Measurements from ENCODE around the gene KCNIP1. TPM values are rescaled to one million over a fixed set of nuclear protein-coding genes. Genes with fewer than 3 reads are reported as not detected.
"Not testable (repeated sequence)": the region's sequence is repeated elsewhere in the genome, so short reads cannot be mapped to it uniquely, and the experiment has no call there.

KCNIP1 gene
- total RNA-seq, 1 experiment from 2014 or later, result not detected

GRCh38 chr5:170545811-170546210, 42.0 kb downstream of the KCNIP1 start:
- intact Hi-C loops (cut with micrococcal nuclease; ENCODE audit: unreplicated experiment), result no loop called here
- Histone ChIP-seq H3K36me3 (ENCODE audit: control insufficient read depth, insufficient read depth, low read length) (no peaks in the 10 kb centered on the region), H3K4me3 (ENCODE audit: low read depth in 2 of 2, low read length in 2 of 2) (no peak overlapping the region), H3K27me3 (ENCODE audit: control insufficient read depth, insufficient read depth, low read length) (no peaks in the 10 kb centered on the region; the same call in 1 of the 2 replicates), H3K9me3 (ENCODE audit: control insufficient read depth, insufficient read depth, low read depth, low read length) (peaks cover 5% of the 10 kb centered on the region; the same call in 1 of the 2 replicates), H3K27ac (ENCODE audit: low read length) (no peak overlapping the region), H3K4me1 (ENCODE audit: control insufficient read depth, insufficient read depth, low read length) (no peaks in the 10 kb centered on the region)
- in situ Hi-C loops (cut with HindIII; ENCODE audit: low pct_unique_long_range_greater_than_20kb, low sequenced_read_pairs), result no loop called here
- ChIA-PET POLR2A (interaction anchor here (0.6 kb wide), 1 partner anchor 64 kb away, joined by 3 read pairs; no protein-coding TSS in a partner anchor), CTCF (no interaction called here)
- TF ChIP-seq TCF7L2 (IDR thresholded peaks at IDR 0.05; ENCODE audit: low read depth, low read length), result no peak
- no peak for TF ChIP-seq SIN3A (IDR thresholded peaks at IDR 0.05; ENCODE audit: borderline replicate concordance, insufficient read depth, low read depth, low read length)
- TF ChIP-seq, protein P1, sequence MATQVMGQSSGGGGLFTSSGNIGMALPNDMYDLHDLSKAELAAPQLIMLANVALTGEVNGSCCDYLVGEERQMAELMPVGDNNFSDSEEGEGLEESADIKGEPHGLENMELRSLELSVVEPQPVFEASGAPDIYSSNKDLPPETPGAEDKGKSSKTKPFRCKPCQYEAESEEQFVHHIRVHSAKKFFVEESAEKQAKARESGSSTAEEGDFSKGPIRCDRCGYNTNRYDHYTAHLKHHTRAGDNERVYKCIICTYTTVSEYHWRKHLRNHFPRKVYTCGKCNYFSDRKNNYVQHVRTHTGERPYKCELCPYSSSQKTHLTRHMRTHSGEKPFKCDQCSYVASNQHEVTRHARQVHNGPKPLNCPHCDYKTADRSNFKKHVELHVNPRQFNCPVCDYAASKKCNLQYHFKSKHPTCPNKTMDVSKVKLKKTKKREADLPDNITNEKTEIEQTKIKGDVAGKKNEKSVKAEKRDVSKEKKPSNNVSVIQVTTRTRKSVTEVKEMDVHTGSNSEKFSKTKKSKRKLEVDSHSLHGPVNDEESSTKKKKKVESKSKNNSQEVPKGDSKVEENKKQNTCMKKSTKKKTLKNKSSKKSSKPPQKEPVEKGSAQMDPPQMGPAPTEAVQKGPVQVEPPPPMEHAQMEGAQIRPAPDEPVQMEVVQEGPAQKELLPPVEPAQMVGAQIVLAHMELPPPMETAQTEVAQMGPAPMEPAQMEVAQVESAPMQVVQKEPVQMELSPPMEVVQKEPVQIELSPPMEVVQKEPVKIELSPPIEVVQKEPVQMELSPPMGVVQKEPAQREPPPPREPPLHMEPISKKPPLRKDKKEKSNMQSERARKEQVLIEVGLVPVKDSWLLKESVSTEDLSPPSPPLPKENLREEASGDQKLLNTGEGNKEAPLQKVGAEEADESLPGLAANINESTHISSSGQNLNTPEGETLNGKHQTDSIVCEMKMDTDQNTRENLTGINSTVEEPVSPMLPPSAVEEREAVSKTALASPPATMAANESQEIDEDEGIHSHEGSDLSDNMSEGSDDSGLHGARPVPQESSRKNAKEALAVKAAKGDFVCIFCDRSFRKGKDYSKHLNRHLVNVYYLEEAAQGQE (IDR thresholded peaks at IDR 0.05; ENCODE audit: insufficient read depth in 1 of 2, low read depth in 2 of 2, low read length in 1 of 2), result no peak
- no peak for TF ChIP-seq POLR2AphosphoS5 (IDR thresholded peaks at IDR 0.05; ENCODE audit: low read depth, low read length)
- no peak for TF ChIP-seq CTCF (IDR thresholded peaks at IDR 0.05)
- no peak for DNase-seq (ENCODE audit: low read depth, low spot score)
- BruUV-seq (replicated peaks), result no TSS peak
- no peak for ATAC-seq

GRCh38 chr5:170546282-170546681, 42.5 kb downstream of the KCNIP1 start:
- ATAC-seq, result no peak
- H3K27me3 ChIP-seq (ENCODE audit: control insufficient read depth, insufficient read depth, low read length), result no peaks in the 10 kb centered on the region; the same call in 1 of the 2 replicates
- DNase-seq (ENCODE audit: low read depth, low spot score), result no peak
- no peak overlapping the region for H3K4me3 ChIP-seq (ENCODE audit: low read depth in 2 of 2, low read length in 2 of 2)
- POLR2A ChIA-PET, result interaction anchor here (0.6 kb wide), 1 partner anchor 64 kb away, joined by 3 read pairs; no protein-coding TSS in a partner anchor
- intact Hi-C loops (cut with micrococcal nuclease; ENCODE audit: unreplicated experiment), result no loop called here
- no TSS peak for BruUV-seq (replicated peaks)
- no peak overlapping the region for H3K27ac ChIP-seq (ENCODE audit: low read length)
- TF ChIP-seq CTCF (IDR thresholded peaks at IDR 0.05) (no peak), TCF7L2 (IDR thresholded peaks at IDR 0.05; ENCODE audit: low read depth, low read length) (no peak), POLR2AphosphoS5 (IDR thresholded peaks at IDR 0.05; ENCODE audit: low read depth, low read length) (no peak), SIN3A (IDR thresholded peaks at IDR 0.05; ENCODE audit: borderline replicate concordance, insufficient read depth, low read depth, low read length) (no peak)
- TF ChIP-seq, protein P1 (IDR thresholded peaks at IDR 0.05; ENCODE audit: insufficient read depth in 1 of 2, low read depth in 2 of 2, low read length in 1 of 2), result no peak
- no peaks in the 10 kb centered on the region for H3K36me3 ChIP-seq (ENCODE audit: control insufficient read depth, insufficient read depth, low read length)
- in situ Hi-C loops (cut with HindIII; ENCODE audit: low pct_unique_long_range_greater_than_20kb, low sequenced_read_pairs), result no loop called here
- CTCF ChIA-PET, result no interaction called here
- H3K4me1 ChIP-seq (ENCODE audit: control insufficient read depth, insufficient read depth, low read length), result no peaks in the 10 kb centered on the region
- peaks cover 5% of the 10 kb centered on the region; the same call in 1 of the 2 replicates for H3K9me3 ChIP-seq (ENCODE audit: control insufficient read depth, insufficient read depth, low read depth, low read length)

DNA sequence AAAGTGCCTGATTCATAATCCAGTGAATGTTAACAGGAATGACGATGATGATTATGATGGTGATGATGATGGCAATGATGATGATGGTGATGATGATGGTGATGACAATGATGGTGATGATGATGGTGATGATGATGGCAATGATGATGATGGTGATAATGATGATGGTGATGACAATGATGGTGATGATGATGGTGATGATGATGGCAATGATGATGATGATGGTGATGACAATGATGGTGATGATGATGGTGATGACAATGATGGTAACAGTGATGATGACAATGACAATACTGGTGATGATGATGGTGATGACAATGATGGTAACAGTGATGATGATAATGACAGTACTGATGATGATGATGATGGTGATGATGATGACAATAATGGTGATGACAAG, 46.6 kb downstream of the KCNIP1 start:
- H3K4me3 ChIP-seq (ENCODE audit: low read depth in 2 of 2, low read length in 2 of 2); ATAC-seq; intact Hi-C loops (cut with micrococcal nuclease; ENCODE audit: unreplicated experiment); POLR2A ChIA-PET; H3K27ac ChIP-seq (ENCODE audit: low read length); CTCF ChIA-PET; in situ Hi-C loops (cut with HindIII; ENCODE audit: low pct_unique_long_range_greater_than_20kb, low sequenced_read_pairs); H3K36me3 ChIP-seq (ENCODE audit: control insufficient read depth, insufficient read depth, low read length); H3K27me3 ChIP-seq (ENCODE audit: control insufficient read depth, insufficient read depth, low read length); H3K9me3 ChIP-seq (ENCODE audit: control insufficient read depth, insufficient read depth, low read depth, low read length); BruUV-seq (replicated peaks); DNase-seq (ENCODE audit: low read depth, low spot score); H3K4me1 ChIP-seq (ENCODE audit: control insufficient read depth, insufficient read depth, low read length): not testable (repeated sequence)

Data from Panc1 (cell line).